H1 (cell line): ENCODE data around the gene GKN2. TPM values are rescaled to one million over a fixed set of nuclear protein-coding genes. Genes with fewer than 3 reads are reported as not detected.

Experiments used
- CTCF ChIA-PET: fragments of 300-600 bp; sonication (Branson Sonifier 250); formaldehyde crosslinking; loops from one replicate; lab custom pipeline; 2021; ENCODE audit not compliant: partially characterized antibody; lab: Charles Lee
- POLR2A ChIA-PET: fragments of 300-600 bp; sonication (Branson Sonifier 250); formaldehyde crosslinking; loops from one replicate; lab custom pipeline; 2021; ENCODE audit warnings: inconsistent platforms; ENCODE audit not compliant: partially characterized antibody; lab: Charles Lee
- DNase-seq, 2 experiments: peaks; one replicate each; pipeline versions ENCODE4 v3.0.0 to v3.0.0-alpha.2; 2010 to 2022; ENCODE audit warnings: low spot score in 2 of 2, low read depth in 1 of 2, mixed read lengths in 1 of 2
- FAIRE-seq: peaks from 2 replicates; lab custom pipeline; 2011; peaks lifted over from hg19 to GRCh38; lab: Jason Lieb, UNC
- H2AFZ ChIP-seq: 2 replicates; pipeline ENCODE4 v1.8.1; 2012; ENCODE audit warnings: low read length, inconsistent platforms
- H2AK5ac ChIP-seq: 2 replicates; pipeline ENCODE4 v1.6.1; 2013; ENCODE audit warnings: low read depth, low read length
- H2BK120ac ChIP-seq: replicated peaks from 2 replicates; pipeline ENCODE3; 2013; ENCODE audit warnings: low read depth, low read length, inconsistent platforms
- H2BK12ac ChIP-seq: 2 replicates; pipeline ENCODE4 v1.6.1; 2013; ENCODE audit warnings: low read depth, low read length
- H2BK15ac ChIP-seq: 2 replicates; pipeline ENCODE4 v1.6.1; 2013; ENCODE audit warnings: low read length
- H2BK20ac ChIP-seq: 2 replicates; pipeline ENCODE4 v1.6.1; 2013; ENCODE audit warnings: low read length
- H2BK5ac ChIP-seq: 2 replicates; pipeline ENCODE4 v1.6.1; 2013; ENCODE audit warnings: low read depth, low read length
- H3K14ac ChIP-seq: 2 replicates; pipeline ENCODE4 v1.6.1; 2013; ENCODE audit warnings: inconsistent platforms; ENCODE audit not compliant: insufficient read length
- H3K18ac ChIP-seq: 2 replicates; pipeline ENCODE4 v1.6.1; 2013; ENCODE audit warnings: low read length; ENCODE audit errors: extremely low read depth
- H3K23ac ChIP-seq: 2 replicates; pipeline ENCODE4 v1.6.1; 2013; ENCODE audit warnings: inconsistent platforms; ENCODE audit not compliant: insufficient read length
- H3K23me2 ChIP-seq: 2 replicates; pipeline ENCODE4 v1.6.1; 2013; ENCODE audit warnings: low read depth, low read length
- H3K27ac ChIP-seq: 2 replicates; pipeline ENCODE4 v1.6.1; 2011; ENCODE audit warnings: low read depth, low read length, inconsistent platforms
- H3K27me3 ChIP-seq, 4 experiments: replicated peaks in 1 of 4; 1 replicate in 1 of 4; 2 replicates in 3 of 4; pipeline versions ENCODE4 v1.6.1 to v1.8.1; 2011 to 2013; ENCODE audit warnings: low read length in 3 of 4, mild to moderate bottlenecking in 3 of 4, inconsistent platforms in 2 of 4, mixed read lengths in 2 of 4, moderate library complexity in 1 of 4; ENCODE audit not compliant: control insufficient read depth in 3 of 4, insufficient read depth in 3 of 4; ENCODE audit errors: extremely low read depth in 1 of 4
- H3K36me3 ChIP-seq, 4 experiments: 2 replicates each; pipeline versions ENCODE4 v1.6.1 to v1.8.1; 2011 to 2013; ENCODE audit warnings: mild to moderate bottlenecking in 4 of 4, low read length in 3 of 4, moderate library complexity in 2 of 4, control low read depth in 1 of 4, inconsistent platforms in 1 of 4; ENCODE audit not compliant: insufficient read depth in 4 of 4, control insufficient read depth in 2 of 4
- H3K4ac ChIP-seq: replicated peaks from 2 replicates; pipeline ENCODE3; 2013; ENCODE audit warnings: low read length, low read depth, mixed read lengths, inconsistent platforms; ENCODE audit not compliant: insufficient read length
- H3K4me1 ChIP-seq, 4 experiments: replicated peaks in 1 of 4; 1 replicate in 1 of 4; 2 replicates in 3 of 4; pipeline versions ENCODE4 v1.6.1 to v1.8.1; 2011 to 2013; ENCODE audit warnings: low read length in 3 of 4, inconsistent platforms in 2 of 4, mixed read lengths in 1 of 4; ENCODE audit not compliant: insufficient read depth in 4 of 4, control insufficient read depth in 3 of 4
- H3K4me2 ChIP-seq, 2 experiments: 2 replicates each; pipeline versions ENCODE4 v1.6.1 to v1.8.1; 2011 to 2013; ENCODE audit warnings: low read depth in 2 of 2, low read length in 2 of 2, control low read depth in 1 of 2, inconsistent platforms in 1 of 2, mild to moderate bottlenecking in 1 of 2; ENCODE audit not compliant: insufficient read depth in 1 of 2
- H3K4me3 ChIP-seq, 4 experiments: fragments of 200-600, 300-600 bp in 1 of 4; sonication (generic), shearing (Covaris generic), sonication (Bioruptor Twin) in 1 of 4; 2 replicates each; pipeline versions ENCODE4 v1.5.1 to v1.8.1; 2011 to 2016; ENCODE audit warnings: low read length in 4 of 4, low read depth in 3 of 4, control low read depth in 2 of 4, inconsistent platforms in 2 of 4, mild to moderate bottlenecking in 2 of 4, mixed read lengths in 1 of 4, moderate library complexity in 1 of 4; ENCODE audit not compliant: insufficient read depth in 2 of 4; ENCODE audit errors: extremely low read depth in 1 of 4
- H3K56ac ChIP-seq: replicated peaks from 2 replicates; pipeline ENCODE3; 2013; ENCODE audit warnings: low read depth, mild to moderate bottlenecking, mixed read lengths, low read length, inconsistent platforms; ENCODE audit not compliant: insufficient read length
- H3K79me1 ChIP-seq: 2 replicates; pipeline ENCODE4 v1.6.1; 2013; ENCODE audit warnings: low read depth, low read length, control low read depth
- H3K79me2 ChIP-seq, 2 experiments: 2 replicates each; pipeline versions ENCODE4 v1.6.1 to v1.8.1; 2012 to 2013; ENCODE audit warnings: low read length in 2 of 2, mild to moderate bottlenecking in 2 of 2, inconsistent platforms in 1 of 2; ENCODE audit not compliant: insufficient read depth in 2 of 2, control insufficient read depth in 1 of 2
- H3K9ac ChIP-seq, 4 experiments: replicated peaks in 1 of 4; 1 replicate in 1 of 4; 2 replicates in 3 of 4; pipeline versions ENCODE4 v1.6.1 to v1.8.1; 2011 to 2013; ENCODE audit warnings: low read depth in 3 of 4, low read length in 3 of 4, control low read depth in 2 of 4, mild to moderate bottlenecking in 2 of 4, moderate library complexity in 2 of 4, inconsistent platforms in 1 of 4; ENCODE audit errors: extremely low read depth in 1 of 4
- H3K9me3 ChIP-seq, 2 experiments: 2 replicates each; pipeline versions ENCODE4 v1.6.1 to v1.8.1; 2012 to 2013; ENCODE audit warnings: mild to moderate bottlenecking in 2 of 2, moderate library complexity in 2 of 2, control low read depth in 1 of 2, inconsistent platforms in 1 of 2, low read depth in 1 of 2, low read length in 1 of 2, mixed read lengths in 1 of 2; ENCODE audit not compliant: insufficient read depth in 2 of 2
- H4K20me1 ChIP-seq, 2 experiments: replicated peaks in 1 of 2; 2 replicates each; pipeline versions ENCODE3 to v1.8.1; 2011 to 2013; ENCODE audit warnings: inconsistent platforms in 2 of 2, low read length in 2 of 2, mild to moderate bottlenecking in 1 of 2; ENCODE audit not compliant: insufficient read depth in 2 of 2, control insufficient read depth in 1 of 2
- H4K5ac ChIP-seq: 2 replicates; pipeline ENCODE4 v1.6.1; 2013; ENCODE audit warnings: low read length, low read depth, mixed read lengths, inconsistent platforms; ENCODE audit not compliant: insufficient read length
- H4K8ac ChIP-seq: 2 replicates; pipeline ENCODE4 v1.8.0; 2013; ENCODE audit warnings: mild to moderate bottlenecking, moderate library complexity, low read length, inconsistent platforms; ENCODE audit not compliant: insufficient read depth; ENCODE audit errors: extremely low read depth
- H4K91ac ChIP-seq: replicated peaks from 2 replicates; pipeline ENCODE3; 2013; ENCODE audit warnings: low read length, mixed read lengths, inconsistent platforms; ENCODE audit not compliant: insufficient read length
- WGBS, 2 experiments: shearing (Covaris generic) in 1 of 2; methylation state at CpG; one replicate each; pipeline versions ENCODE4 v1.1.6 to v1.1.7; 2013 to 2015; ENCODE audit warnings: low lambda C conversion rate in 2 of 2, mixed read lengths in 2 of 2, inconsistent platforms in 1 of 2, low coverage in 1 of 2, missing lambda C conversion rate in 1 of 2; ENCODE audit not compliant: insufficient replicate concordance in 2 of 2, insufficient coverage in 1 of 2, insufficient read length in 1 of 2; ENCODE audit errors: extremely low coverage in 1 of 2, missing lambda C conversion rate in 1 of 2; 5-methylcytosine and 5-hydroxymethylcytosine counted together
- polyA plus RNA-seq, 7 experiments: library from polyadenylated mRNA; depleted of rRNA in 3 of 7; stranded (reverse) in 5 of 7; unstranded in 2 of 7; fragments of >200 nt in 5 of 7; fragments of 200-250 nt in 2 of 7; gene quantifications; 1 replicate in 5 of 7; 2 replicates in 1 of 7; 4 replicates in 1 of 7; pipeline versions ENCODE4 v1.2.1 to v1.2.3, GENCODE V29; 2011 to 2013; ENCODE audit warnings: missing spikeins in 2 of 7, mixed read lengths in 2 of 7
- total RNA-seq: library from RNA; stranded (reverse); fragmentation: NEBNext Ultra II Directional; extraction: Animal tissue kit (Norgen Biotek cat#: 25700); gene quantifications from 2 replicates; pipeline ENCODE4 v1.2.1, GENCODE V29; 2021

Gene GKN2
- total and polyA plus RNA-seq, 2 of the 8 experiments (the other 6 are each of a cell fraction or from before 2014, with no cell fraction given), result not detected

GRCh38 chr2:68935471-68935870 is 17.2 kb downstream of the GKN2 start:
- Histone ChIP-seq H3K4me3 (no peak overlapping the region), H3K4me1 (no peaks in the 10 kb centered on the region), H3K56ac (no peak overlapping the region), H3K36me3 (no peaks in the 10 kb centered on the region), H3K4ac (no peak overlapping the region), H4K20me1 (no peaks in the 10 kb centered on the region), H3K79me1 (no peaks in the 10 kb centered on the region), H2AK5ac (no peak overlapping the region), H3K23me2 (no peaks in the 10 kb centered on the region), H3K27ac (no peak overlapping the region), H2BK12ac (no peak overlapping the region), H2BK5ac (no peak overlapping the region), H3K9me3 (no peaks in the 10 kb centered on the region; a peak in 1 of 4 replicates), H2AFZ (no peak overlapping the region), H3K4me2 (no peak overlapping the region), H3K23ac (no peak overlapping the region), H4K91ac (no peak overlapping the region), H2BK120ac (no peak overlapping the region), H2BK15ac (no peak overlapping the region), H3K79me2 (no peaks in the 10 kb centered on the region), H3K27me3 (no peaks in the 10 kb centered on the region), H4K8ac (no peak overlapping the region), H3K9ac (no peak overlapping the region), H2BK20ac (no peak overlapping the region), H4K5ac (no peak overlapping the region), H3K18ac (no peak overlapping the region), H3K14ac (no peak overlapping the region)
- FAIRE-seq (no peak), DNase-seq (no peak)
- CTCF ChIA-PET, result interaction anchor here (2.5 to 2.9 kb wide), 2 partner anchors 10 to 97 kb away, joined by 9 to 20 read pairs; no protein-coding TSS in a partner anchor
- WGBS, 2 experiments, result 86% methylated on average over 5 of the region's 5 CpGs; no CpG with 5 or more reads in 1 of the 2 experiments
- POLR2A ChIA-PET, result no interaction called here
